ENCODE results near the gene DAB2IP.

DAB2IP gene

DNA sequence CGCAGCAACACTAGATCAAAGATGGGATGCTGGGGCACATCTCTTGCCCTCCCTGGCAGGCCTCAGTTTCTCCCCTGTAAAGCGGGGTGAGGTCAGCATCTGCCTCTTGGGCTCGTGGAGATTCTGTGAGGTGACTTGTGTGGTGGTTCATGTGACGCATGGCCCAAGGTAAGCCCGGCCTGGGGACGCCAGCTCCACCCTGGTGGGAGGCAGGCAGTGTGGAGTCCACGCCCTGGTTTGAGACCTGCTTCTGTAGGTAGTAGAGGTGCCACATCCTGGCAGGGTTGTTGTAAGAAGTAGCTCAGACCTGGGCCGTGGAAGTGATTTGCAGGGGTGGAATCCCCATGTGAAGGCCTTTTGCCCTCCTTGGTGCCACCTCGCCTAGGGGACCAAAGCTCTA is 101.5 kb downstream of the DAB2IP start:
- TF ChIP-seq, protein P1, sequence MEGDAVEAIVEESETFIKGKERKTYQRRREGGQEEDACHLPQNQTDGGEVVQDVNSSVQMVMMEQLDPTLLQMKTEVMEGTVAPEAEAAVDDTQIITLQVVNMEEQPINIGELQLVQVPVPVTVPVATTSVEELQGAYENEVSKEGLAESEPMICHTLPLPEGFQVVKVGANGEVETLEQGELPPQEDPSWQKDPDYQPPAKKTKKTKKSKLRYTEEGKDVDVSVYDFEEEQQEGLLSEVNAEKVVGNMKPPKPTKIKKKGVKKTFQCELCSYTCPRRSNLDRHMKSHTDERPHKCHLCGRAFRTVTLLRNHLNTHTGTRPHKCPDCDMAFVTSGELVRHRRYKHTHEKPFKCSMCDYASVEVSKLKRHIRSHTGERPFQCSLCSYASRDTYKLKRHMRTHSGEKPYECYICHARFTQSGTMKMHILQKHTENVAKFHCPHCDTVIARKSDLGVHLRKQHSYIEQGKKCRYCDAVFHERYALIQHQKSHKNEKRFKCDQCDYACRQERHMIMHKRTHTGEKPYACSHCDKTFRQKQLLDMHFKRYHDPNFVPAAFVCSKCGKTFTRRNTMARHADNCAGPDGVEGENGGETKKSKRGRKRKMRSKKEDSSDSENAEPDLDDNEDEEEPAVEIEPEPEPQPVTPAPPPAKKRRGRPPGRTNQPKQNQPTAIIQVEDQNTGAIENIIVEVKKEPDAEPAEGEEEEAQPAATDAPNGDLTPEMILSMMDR (IDR thresholded peaks at IDR 0.05): no peak
- H3K27ac ChIP-seq: peak overlapping the region; percentile 88 to 89

GRCh38 chr9:121753802-121754654 is 102.6 kb downstream of the DAB2IP start:
- no peak for DNase-seq (ENCODE audit: low spot score)
- TF ChIP-seq, protein P1 (IDR thresholded peaks at IDR 0.05): no peak
- Histone ChIP-seq H3K27ac (peak overlapping the region; percentile 88 to 89), H3K4me3 (peak overlapping the region; percentile 28)

More for the DNA sequence above, 101.5 kb downstream of the DAB2IP start:
- DNase-seq (ENCODE audit: low spot score): no peak
- no peak overlapping the region for H3K4me3 ChIP-seq

GRCh38 chr9:121754655-121755436 is 103.4 kb downstream of the DAB2IP start:
- H3K4me3 ChIP-seq: no peak overlapping the region
- H3K27ac ChIP-seq: peak overlapping the region; percentile 88 to 89
- DNase-seq (ENCODE audit: low spot score): no peak
- TF ChIP-seq, protein P1 (IDR thresholded peaks at IDR 0.05): no peak

DNA sequence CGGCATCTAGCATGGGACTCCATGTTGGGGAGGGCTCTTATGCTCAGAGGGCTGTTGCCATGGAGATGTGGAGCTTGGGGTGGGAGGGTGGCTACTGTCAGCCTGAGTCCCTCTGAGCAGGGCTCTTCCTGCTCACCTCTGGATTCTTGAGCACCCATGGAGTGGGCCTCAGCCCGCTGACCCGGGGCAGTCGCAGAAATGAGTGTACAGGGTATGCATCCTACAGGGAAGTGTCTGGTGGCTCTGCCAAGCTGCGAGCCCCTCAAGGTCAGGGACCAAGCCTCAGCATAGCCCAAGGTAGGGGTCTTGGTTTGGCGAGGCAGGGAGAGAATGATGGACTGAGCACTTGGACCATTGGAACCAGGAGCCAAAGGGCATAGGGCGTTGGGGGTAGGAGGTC is 104.1 kb downstream of the DAB2IP start:
- no peak overlapping the region for H3K4me3 ChIP-seq
- TF ChIP-seq, protein P1 (IDR thresholded peaks at IDR 0.05): no peak
- no peak for DNase-seq (ENCODE audit: low spot score)
- H3K27ac ChIP-seq: peak overlapping the region in 1 of 2 donors; percentile 88

- Histone ChIP-seq H3K27ac (peak overlapping the region; percentile 27 to 69), H3K4me3 (peak overlapping the region; percentile 13)
- no peak for DNase-seq (ENCODE audit: low spot score)
- TF ChIP-seq, protein P1 (IDR thresholded peaks at IDR 0.05): no peak
Observed at GRCh38 chr9:121756474-121757280, 105.2 kb downstream of the DAB2IP start.

GRCh38 chr9:121757281-121757585 is 105.8 kb downstream of the DAB2IP start:
- peak overlapping the region in 1 of 2 donors; percentile 69 for H3K27ac ChIP-seq
- H3K4me3 ChIP-seq: no peak overlapping the region
- TF ChIP-seq, protein P1 (IDR thresholded peaks at IDR 0.05): no peak
- DNase-seq (ENCODE audit: low spot score): no peak

All from coronary artery (tissue), 2 donors.